NCI-H146 treated with DMSO at 0.1 percent for 48 hours (cell line): ENCODE results near the gene THAP8.

Experiments
- DNase-seq: peaks from one replicate; lab custom pipeline; 2025; ENCODE audit not compliant: unreplicated experiment; lab: John Stamatoyannopoulos, UW

Gene THAP8

GRCh38 chr19:36030264-36031148, 23.6 kb downstream of the THAP8 start:
- no peak for DNase-seq

GRCh38 chr19:36028313-36029041, 25.6 kb downstream of the THAP8 start:
- DNase-seq: no peak

GRCh38 chr19:36027696-36028095, 26.4 kb downstream of the THAP8 start:
- no peak for DNase-seq

- DNase-seq: no peak
Observed at GRCh38 chr19:36026091-36026876, 27.8 kb downstream of the THAP8 start.

GRCh38 chr19:36025541-36025940, 28.5 kb downstream of the THAP8 start:
- DNase-seq: no peak

GRCh38 chr19:36023432-36023831, 30.7 kb downstream of the THAP8 start:
- DNase-seq: no peak

GRCh38 chr19:36019061-36019670, 34.9 kb downstream of the THAP8 start:
- DNase-seq: no peak

GRCh38 chr19:36014012-36014924, 39.8 kb downstream of the THAP8 start, which contains the start of gene ALKBH6:
ALKBH6 (minus strand) TSS chr19:36014213; CDS start chr19:36013397, 816 bp downstream.
- peak; percentile 100 for DNase-seq

GRCh38 chr19:36013280-36014011, 40.6 kb downstream of the THAP8 start:
- DNase-seq: no peak

GRCh38 chr19:36010402-36010801, 43.7 kb downstream of the THAP8 start:
- no peak for DNase-seq

- no peak for DNase-seq
Observed at GRCh38 chr19:36009633-36010379, 44.3 kb downstream of the THAP8 start.

- peak; percentile 54 for DNase-seq
Observed at GRCh38 chr19:36009220-36009619, 44.9 kb downstream of the THAP8 start.

- peak; percentile 10 for DNase-seq
Observed at GRCh38 chr19:36008336-36008978, 45.6 kb downstream of the THAP8 start, which contains the start of gene SYNE4. SYNE4 (minus strand) TSS chr19:36008813; CDS start chr19:36008681, 132 bp downstream.

- no peak for DNase-seq
Observed at GRCh38 chr19:36006955-36007354, 47.1 kb downstream of the THAP8 start.

GRCh38 chr19:36003284-36003683, 50.8 kb downstream of the THAP8 start:
- no peak for DNase-seq

GRCh38 chr19:36001605-36002004, 52.5 kb downstream of the THAP8 start:
- no peak for DNase-seq

GRCh38 chr19:35996777-35997176, 57.3 kb downstream of the THAP8 start:
- DNase-seq: no peak
